Testis (tissue), 2 donors: Measurements from ENCODE around the gene EFCAB12.

Experiments
- POLR2A ChIP-seq: fragments of 450-650 bp; IDR thresholded peaks from one replicate; pipeline ENCODE4 v1.6.1; 2017; ENCODE audit warnings: antibody characterized with exemption, mild to moderate bottlenecking, moderate library complexity
- TF ChIP-seq, protein P1 (sequence below), 3 experiments: fragments of 450-650 bp in 2 of 3; fragments of 200-600 bp in 1 of 3; sonication (generic) in 1 of 3; IDR thresholded peaks; one replicate each; pipeline ENCODE4 v1.5.1; 2016 to 2019; ENCODE audit warnings: antibody characterized with exemption in 3 of 3, mild to moderate bottlenecking in 2 of 3, moderate library complexity in 1 of 3

DNA sequence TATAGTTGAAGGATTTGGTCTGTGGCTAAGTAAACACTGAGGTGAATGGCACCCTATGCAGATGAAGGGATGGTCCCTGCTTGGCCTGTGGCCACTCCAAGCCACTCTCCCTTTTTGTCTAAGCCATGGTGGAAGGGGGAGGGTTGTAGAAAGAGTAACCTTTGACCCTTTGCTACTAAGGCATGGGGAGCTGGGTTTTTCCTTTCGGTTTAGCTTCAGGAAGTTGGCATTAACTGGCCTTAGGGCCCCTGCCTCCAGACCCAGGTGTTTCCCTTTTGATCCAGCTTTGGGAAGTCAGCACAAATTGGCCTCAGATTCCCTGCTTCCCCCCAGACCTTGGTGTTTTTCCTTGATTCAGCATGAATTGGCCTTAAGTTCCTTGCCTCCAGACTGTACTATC is 49.5 kb downstream of the EFCAB12 start:
- TF ChIP-seq, protein P1, sequence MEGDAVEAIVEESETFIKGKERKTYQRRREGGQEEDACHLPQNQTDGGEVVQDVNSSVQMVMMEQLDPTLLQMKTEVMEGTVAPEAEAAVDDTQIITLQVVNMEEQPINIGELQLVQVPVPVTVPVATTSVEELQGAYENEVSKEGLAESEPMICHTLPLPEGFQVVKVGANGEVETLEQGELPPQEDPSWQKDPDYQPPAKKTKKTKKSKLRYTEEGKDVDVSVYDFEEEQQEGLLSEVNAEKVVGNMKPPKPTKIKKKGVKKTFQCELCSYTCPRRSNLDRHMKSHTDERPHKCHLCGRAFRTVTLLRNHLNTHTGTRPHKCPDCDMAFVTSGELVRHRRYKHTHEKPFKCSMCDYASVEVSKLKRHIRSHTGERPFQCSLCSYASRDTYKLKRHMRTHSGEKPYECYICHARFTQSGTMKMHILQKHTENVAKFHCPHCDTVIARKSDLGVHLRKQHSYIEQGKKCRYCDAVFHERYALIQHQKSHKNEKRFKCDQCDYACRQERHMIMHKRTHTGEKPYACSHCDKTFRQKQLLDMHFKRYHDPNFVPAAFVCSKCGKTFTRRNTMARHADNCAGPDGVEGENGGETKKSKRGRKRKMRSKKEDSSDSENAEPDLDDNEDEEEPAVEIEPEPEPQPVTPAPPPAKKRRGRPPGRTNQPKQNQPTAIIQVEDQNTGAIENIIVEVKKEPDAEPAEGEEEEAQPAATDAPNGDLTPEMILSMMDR (IDR thresholded peaks at IDR 0.05), result no peak
- TF ChIP-seq POLR2A, result no peak
